Gastrocnemius medialis (tissue), 4 donors: ENCODE results near the gene IQCH.

ENCODE experiments used
- CTCF ChIP-seq, 5 experiments: fragments of 450-650 bp in 3 of 5; fragments of 200-600 bp in 2 of 5; sonication (generic) in 2 of 5; IDR thresholded peaks in 4 of 5; conservative IDR thresholded peaks in 1 of 5; 1 replicate in 4 of 5; 2 replicates in 1 of 5; pipeline ENCODE4 v1.5.1; 2016 to 2019; ENCODE audit warnings: antibody characterized with exemption in 5 of 5, mild to moderate bottlenecking in 3 of 5, moderate library complexity in 3 of 5
- POLR2A ChIP-seq, 2 donors: fragments of 450-650 bp; IDR thresholded peaks; one replicate each; pipeline ENCODE4 v1.6.1; 2017; ENCODE audit warnings: antibody characterized with exemption in 2 of 2, mild to moderate bottlenecking in 2 of 2, moderate library complexity in 2 of 2

- TF ChIP-seq CTCF (IDR thresholded peaks at IDR 0.05 in 4 of 5, conservative IDR thresholded peaks at IDR 0.05 in 1 of 5): no peak
- TF ChIP-seq POLR2A (IDR thresholded peaks at IDR 0.05): no peak
Measured at GRCh38 chr15:67504796-67505195, 250.2 kb downstream of the IQCH start.
